ENCODE data around the gene TARS2. TPM values are rescaled to one million over a fixed set of nuclear protein-coding genes. Genes with fewer than 3 reads are reported as not detected.

The TARS2 gene
- total and polyA plus RNA-seq, 3 donors from 2014 or later, result 35.4 to 39.7 (median 35.7) TPM

DNA sequence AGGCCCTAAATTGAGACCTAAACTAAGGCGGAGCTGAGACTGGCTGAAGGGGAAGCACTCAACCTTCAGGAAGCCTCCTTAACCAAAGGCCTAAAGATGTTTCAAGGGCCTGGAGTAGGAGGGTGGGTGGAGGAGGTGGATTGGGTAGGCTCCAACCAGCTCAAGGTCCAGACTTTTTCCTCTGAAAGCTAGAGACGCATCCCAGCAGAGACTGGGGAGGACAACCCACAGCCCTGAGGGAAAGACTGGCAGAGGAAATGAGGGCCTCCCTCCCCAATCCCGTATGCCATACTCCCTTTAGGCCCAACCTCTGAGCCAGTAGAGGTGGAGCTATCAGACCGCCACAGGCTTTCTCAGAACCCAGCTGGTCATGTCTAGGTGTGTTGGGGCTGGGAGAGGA, 21.8 kb downstream of the TARS2 start:
- Histone ChIP-seq H3K9me3 (no peaks in the 10 kb centered on the region), H3K4me3 (no peak overlapping the region), H3K36me3 (ENCODE audit: low read depth, missing control alignments) (no peaks in the 10 kb centered on the region), H3K27me3 (no peaks in the 10 kb centered on the region), H3K4me1 (peaks cover 6% of the 10 kb centered on the region), H3K27ac (no peak overlapping the region)
- intact Hi-C loops (cut with DNase I; ENCODE audit: low total_unique reads), result no loop called here
- DNase-seq, result no peak
- TF ChIP-seq, protein P1, sequence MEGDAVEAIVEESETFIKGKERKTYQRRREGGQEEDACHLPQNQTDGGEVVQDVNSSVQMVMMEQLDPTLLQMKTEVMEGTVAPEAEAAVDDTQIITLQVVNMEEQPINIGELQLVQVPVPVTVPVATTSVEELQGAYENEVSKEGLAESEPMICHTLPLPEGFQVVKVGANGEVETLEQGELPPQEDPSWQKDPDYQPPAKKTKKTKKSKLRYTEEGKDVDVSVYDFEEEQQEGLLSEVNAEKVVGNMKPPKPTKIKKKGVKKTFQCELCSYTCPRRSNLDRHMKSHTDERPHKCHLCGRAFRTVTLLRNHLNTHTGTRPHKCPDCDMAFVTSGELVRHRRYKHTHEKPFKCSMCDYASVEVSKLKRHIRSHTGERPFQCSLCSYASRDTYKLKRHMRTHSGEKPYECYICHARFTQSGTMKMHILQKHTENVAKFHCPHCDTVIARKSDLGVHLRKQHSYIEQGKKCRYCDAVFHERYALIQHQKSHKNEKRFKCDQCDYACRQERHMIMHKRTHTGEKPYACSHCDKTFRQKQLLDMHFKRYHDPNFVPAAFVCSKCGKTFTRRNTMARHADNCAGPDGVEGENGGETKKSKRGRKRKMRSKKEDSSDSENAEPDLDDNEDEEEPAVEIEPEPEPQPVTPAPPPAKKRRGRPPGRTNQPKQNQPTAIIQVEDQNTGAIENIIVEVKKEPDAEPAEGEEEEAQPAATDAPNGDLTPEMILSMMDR (IDR thresholded peaks at IDR 0.05), result no peak
- no peak for TF ChIP-seq POLR2A (IDR thresholded peaks at IDR 0.05)
- WGBS, 2 donors, result 61 to 73% methylated on average over 4 of the region's 4 CpGs

DNA sequence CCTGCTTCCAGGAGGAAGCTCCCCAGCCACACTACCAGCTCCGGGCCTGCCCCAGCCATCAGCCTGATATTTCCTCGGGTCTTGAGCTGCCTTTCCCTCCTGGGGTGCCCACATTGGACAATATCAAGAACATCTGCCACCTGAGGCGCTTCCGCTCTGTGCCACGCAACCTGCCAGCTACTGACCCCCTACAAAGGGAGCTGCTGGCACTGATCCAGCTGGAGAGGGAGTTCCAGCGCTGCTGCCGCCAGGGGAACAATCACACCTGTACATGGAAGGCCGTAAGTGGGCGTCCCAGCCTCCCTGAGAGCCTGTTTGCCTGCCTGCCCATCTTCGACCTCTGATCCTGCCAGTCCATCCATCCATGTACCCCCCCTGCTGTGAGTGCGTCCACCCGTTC, 24.3 kb downstream of the TARS2 start:
- TF ChIP-seq POLR2A (IDR thresholded peaks at IDR 0.05), result no peak
- TF ChIP-seq, protein P1 (IDR thresholded peaks at IDR 0.05), result no peak
- no peaks in the 10 kb centered on the region for H3K9me3 ChIP-seq
- no peak overlapping the region for H3K27ac ChIP-seq
- H3K4me3 ChIP-seq, result no peak overlapping the region
- no peaks in the 10 kb centered on the region for H3K36me3 ChIP-seq (ENCODE audit: low read depth, missing control alignments)
- DNase-seq, result no peak
- peaks cover 10% of the 10 kb centered on the region for H3K4me1 ChIP-seq
- WGBS, 2 donors, result 90 to 91% methylated on average over 8 to 12 of the region's 12 CpGs
- intact Hi-C loops (cut with DNase I; ENCODE audit: low total_unique reads), result no loop called here
- H3K27me3 ChIP-seq, result no peaks in the 10 kb centered on the region

DNA sequence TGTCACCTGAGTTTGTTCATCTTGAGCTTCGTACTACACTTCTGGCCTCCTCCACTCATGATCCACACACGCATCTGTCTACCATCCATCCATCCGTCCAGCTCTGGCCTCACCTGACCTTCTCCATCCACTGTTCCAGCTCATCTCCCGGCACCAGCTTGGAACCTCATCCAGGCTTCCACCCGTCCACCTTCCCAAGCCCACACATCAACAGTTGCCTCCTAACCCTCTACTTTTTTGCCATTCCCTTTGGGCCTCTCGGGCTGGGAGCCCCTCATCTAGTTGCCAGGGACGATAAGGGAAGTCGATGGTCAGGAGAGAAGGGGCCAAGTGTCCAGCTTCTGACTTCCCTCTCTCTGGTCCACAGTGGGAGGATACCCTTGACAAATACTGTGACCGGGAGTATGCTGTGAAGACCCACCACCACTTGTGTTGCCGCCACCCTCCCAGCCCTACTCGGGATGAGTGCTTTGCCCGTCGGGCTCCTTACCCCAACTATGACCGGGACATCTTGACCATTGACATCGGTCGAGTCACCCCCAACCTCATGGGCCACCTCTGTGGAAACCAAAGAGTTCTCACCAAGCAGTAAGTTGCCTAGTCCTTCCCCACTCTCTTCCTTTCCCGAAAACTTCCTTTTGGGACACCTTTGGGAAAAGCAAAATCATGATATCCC, 24.9 kb downstream of the TARS2 start:
- intact Hi-C loops (cut with DNase I; ENCODE audit: low total_unique reads), result no loop called here
- Histone ChIP-seq H3K27me3 (no peaks in the 10 kb centered on the region), H3K9me3 (no peaks in the 10 kb centered on the region), H3K27ac (no peak overlapping the region), H3K4me1 (peaks cover 11% of the 10 kb centered on the region), H3K4me3 (no peak overlapping the region), H3K36me3 (ENCODE audit: low read depth, missing control alignments) (no peaks in the 10 kb centered on the region)
- WGBS, 2 donors, result 83 to 86% methylated on average over 17 of the region's 17 CpGs
- TF ChIP-seq, protein P1 (IDR thresholded peaks at IDR 0.05), result no peak
- TF ChIP-seq POLR2A (IDR thresholded peaks at IDR 0.05), result no peak
- no peak for DNase-seq

DNA sequence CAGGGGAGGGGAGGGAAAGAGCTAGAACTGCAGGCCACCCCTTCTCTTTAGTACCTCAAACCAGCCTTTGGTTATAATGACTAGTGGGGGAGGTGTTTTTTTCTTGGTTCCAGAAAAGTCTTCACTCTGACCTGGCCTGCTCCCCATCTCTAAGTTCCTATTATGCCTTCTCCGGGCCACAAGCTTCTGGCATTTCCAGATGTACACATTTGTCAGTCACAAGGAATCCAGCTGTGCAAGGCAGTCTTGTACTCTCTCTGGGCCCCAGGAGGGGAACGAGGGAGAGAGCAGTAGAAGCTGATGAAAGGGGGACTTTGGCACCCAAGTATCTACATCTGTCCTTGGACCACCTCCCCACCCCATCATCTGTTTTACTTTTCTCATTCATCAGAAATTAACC, 25.6 kb downstream of the TARS2 start:
- intact Hi-C loops (cut with DNase I; ENCODE audit: low total_unique reads), result no loop called here
- Histone ChIP-seq H3K36me3 (ENCODE audit: low read depth, missing control alignments) (no peaks in the 10 kb centered on the region), H3K4me3 (no peak overlapping the region), H3K27me3 (no peaks in the 10 kb centered on the region), H3K27ac (no peak overlapping the region), H3K9me3 (no peaks in the 10 kb centered on the region), H3K4me1 (peaks cover 11% of the 10 kb centered on the region)
- WGBS, 2 donors, result 67 to 71% methylated on average over 2 of the region's 2 CpGs
- TF ChIP-seq, protein P1 (IDR thresholded peaks at IDR 0.05), result no peak
- TF ChIP-seq POLR2A (IDR thresholded peaks at IDR 0.05), result no peak
- DNase-seq, result no peak

DNA sequence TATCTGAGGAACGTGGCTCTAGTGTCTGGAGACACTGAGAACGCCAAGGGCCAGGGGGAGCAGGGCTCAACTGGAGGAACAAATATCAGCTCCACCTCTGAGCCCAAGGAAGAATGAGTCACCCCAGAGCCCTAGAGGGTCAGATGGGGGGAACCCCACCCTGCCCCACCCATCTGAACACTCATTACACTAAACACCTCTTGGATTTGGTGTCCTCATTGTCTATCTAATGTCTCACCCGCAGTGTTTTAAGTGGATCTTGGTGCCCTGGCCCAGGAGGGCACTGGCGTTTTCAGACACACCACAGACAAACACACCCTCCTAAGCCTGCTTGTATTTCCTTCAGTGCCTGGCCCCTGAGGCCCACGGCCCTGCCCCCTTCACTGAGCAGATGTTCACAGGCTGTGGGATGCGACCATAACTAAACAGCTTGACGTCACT, 26.2 kb downstream of the TARS2 start:
- intact Hi-C loops (cut with DNase I; ENCODE audit: low total_unique reads), result no loop called here
- 82 to 89% methylated on average over 7 of the region's 7 CpGs for WGBS, 2 donors
- Histone ChIP-seq H3K27ac (no peak overlapping the region), H3K27me3 (no peaks in the 10 kb centered on the region), H3K36me3 (ENCODE audit: low read depth, missing control alignments) (no peaks in the 10 kb centered on the region), H3K4me3 (no peak overlapping the region), H3K4me1 (peaks cover 11% of the 10 kb centered on the region), H3K9me3 (no peaks in the 10 kb centered on the region)
- no peak for DNase-seq
- TF ChIP-seq POLR2A (IDR thresholded peaks at IDR 0.05), result no peak
- TF ChIP-seq, protein P1 (IDR thresholded peaks at IDR 0.05), result no peak

Measured in testis (tissue), 3 donors.